ENCODE results near the gene TRAF2.

- TF ChIP-seq ZFP3 (CRISPR knock-in tag; IDR thresholded peaks at IDR 0.05), result no peak
- TF ChIP-seq GLIS3 (CRISPR knock-in tag; IDR thresholded peaks at IDR 0.05), result no peak
- no peak for TF ChIP-seq POU6F1 (CRISPR knock-in tag; IDR thresholded peaks at IDR 0.05; ENCODE audit: borderline replicate concordance, low read depth)
- TF ChIP-seq PATZ1 (CRISPR knock-in tag; IDR thresholded peaks at IDR 0.05; ENCODE audit: borderline replicate concordance), result no peak
- TF ChIP-seq ZNF565 (CRISPR knock-in tag; conservative IDR thresholded peaks at IDR 0.05; ENCODE audit: low read depth), result no peak
- TF ChIP-seq CREB5 (CRISPR knock-in tag; IDR thresholded peaks at IDR 0.05; ENCODE audit: low read depth), result no peak
Measured at GRCh38 chr9:136958898-136959850, 72.9 kb downstream of the TRAF2 start.
